NCI-H1417 (cell line): ENCODE results near the gene LIPI.
A peak's percentile ranks its signal among the peaks of the same experiment; 100 is the strongest.

Source experiments
- DNase-seq, 3 experiments: peaks; one replicate each; lab custom pipeline; 2025; lab: John Stamatoyannopoulos, UW

Gene LIPI

GRCh38 chr21:14210738-14211137 lies at the start of gene LIPI:
LIPI (minus strand) TSS chr21:14210955; CDS start chr21:14210845, 110 bp downstream.
- DNase-seq: no peak

- no peak for DNase-seq
Observed at GRCh38 chr21:14260174-14260764, 49.5 kb upstream of the LIPI start.

- DNase-seq: peak; percentile 41 to 87 (median 52)
Observed at GRCh38 chr21:14259747-14260146, 49.0 kb upstream of the LIPI start.

DNA sequence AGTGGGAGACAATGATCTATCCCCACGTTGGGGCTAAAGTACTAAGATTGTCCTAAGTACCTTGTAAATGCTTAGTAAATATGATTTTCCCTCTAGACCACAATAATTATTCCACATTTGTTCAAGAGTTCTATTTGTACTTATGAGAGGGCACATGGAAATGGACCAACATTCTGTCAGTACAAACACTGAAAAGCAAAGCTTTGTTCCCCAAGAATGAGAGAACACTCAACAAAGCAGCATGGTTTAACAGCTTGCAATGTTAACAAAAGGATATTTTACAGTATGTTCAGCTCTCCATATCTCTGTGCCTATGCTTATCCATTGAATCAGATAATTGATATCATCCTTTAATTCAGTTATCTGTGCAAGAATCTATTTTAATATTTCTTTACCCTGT lies 40.6 kb upstream of the LIPI start:
- peak in 1 of 3 experiments; percentile 59 for DNase-seq

DNA sequence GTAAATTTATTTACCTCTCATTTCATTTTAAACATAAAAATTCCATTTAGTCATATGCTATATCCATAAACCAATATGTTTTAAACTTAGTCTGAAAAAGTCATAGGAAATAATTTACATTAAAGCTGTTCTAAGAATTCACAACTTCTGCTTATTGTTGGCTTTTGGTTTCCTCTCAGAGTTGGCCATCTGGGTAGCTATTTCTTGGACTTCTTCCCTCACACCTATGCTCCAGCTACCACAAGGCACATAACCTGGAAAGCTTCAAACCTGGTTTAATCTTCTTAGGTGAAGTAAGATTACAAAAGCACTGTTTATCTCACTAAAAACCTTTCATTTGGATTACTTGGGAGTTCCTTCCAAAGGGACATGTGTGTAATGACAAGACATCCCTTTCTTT lies 35.0 kb upstream of the LIPI start:
- DNase-seq: no peak

DNA sequence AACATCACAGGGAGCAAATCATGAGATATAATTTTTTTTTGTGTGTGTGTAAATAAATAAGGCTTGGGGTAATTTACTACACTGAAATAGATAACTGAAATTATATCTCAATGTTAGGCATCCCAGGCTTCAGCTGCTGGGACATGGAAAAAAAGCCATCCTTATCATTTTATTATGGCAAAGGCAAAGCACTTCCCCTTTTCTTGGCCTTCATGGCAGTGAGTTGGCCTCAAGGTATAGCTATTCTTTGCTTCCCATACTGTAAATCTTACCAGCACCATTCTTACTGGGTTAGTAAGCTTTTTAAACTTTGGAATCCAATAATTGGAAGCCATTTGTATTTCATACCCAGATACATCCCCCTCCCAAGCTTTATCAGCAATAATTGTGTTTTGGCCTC lies 34.2 kb upstream of the LIPI start:
- no peak for DNase-seq

DNA sequence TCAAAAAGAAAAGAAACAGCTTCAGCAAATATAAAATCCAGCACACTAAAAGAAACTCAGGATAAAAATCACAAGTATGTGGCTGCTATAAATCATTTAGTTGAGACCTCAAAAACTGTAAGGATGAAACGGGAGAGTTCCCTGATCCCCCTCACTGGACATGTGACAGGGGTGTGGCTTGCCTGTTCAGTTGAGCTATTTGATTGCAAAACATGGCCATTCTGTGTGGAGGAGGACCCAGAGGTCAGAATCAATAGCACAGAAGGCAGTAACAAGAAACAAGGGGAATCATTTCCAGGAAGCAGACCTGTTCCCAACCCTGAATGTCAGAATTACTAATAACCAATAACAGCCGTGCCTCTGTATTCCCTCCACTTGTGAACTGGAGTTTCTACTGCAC lies 33.1 kb upstream of the LIPI start:
- peak in 1 of 3 experiments; percentile 51 for DNase-seq

DNA sequence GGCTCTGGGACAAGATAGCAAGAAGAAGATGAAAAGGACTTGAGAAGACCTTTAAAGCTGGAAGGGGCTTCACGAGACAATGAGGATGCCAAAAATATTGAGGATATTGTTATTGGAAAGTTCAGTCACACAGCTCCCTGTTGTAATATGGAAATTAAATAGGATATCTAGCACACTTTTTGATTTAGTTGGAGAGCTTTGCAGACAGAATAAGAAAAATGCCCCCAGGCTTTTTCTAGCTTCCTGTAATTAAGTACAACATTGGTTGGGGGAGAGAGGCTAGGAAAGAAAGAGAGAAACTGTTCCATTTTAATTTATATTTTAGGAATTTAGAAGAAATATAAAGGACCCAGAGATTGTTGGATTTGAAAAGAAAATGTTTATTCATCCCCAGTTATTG lies 32.7 kb upstream of the LIPI start:
- peak in 1 of 3 experiments; percentile 51 for DNase-seq

GRCh38 chr21:14241297-14241696 lies 30.5 kb upstream of the LIPI start:
- no peak for DNase-seq

DNA sequence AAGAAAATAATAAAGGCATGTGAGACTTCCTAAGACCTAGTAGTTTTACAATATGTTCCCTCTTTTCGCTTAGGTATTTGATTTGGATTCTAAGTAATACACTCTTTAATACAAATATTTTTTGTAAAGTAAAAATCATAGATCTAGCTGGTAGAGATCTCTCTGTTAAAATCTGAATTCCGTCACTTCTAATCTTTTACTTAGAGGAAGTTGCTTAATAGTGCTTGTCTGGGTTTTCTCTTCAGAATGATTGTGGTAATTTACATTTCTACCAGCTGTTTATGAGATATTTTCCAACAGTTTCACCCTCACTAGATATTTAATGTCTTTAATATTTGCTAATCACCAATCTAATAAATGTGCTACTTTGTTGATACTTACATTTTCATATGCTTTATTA lies 28.5 kb upstream of the LIPI start:
- DNase-seq: no peak

DNA sequence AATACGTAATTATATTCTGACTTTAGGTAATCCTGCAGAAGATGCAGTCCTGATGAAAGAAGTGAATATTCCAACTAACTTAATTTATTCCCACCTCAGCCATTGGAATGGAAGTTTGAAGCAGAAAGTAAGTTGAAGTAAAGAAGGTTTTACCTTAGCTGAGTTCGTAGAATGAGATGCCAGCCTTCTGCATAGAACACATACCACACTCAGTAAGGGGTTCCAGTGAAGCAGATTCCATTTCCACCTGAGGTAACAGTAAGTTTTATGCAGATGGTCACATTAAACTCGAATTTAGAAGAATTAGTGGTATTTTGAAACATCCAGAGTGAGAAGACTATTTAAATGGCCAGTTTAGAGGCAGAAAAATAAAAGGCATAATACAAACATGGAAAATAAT lies 25.4 kb upstream of the LIPI start:
- DNase-seq: no peak

DNA sequence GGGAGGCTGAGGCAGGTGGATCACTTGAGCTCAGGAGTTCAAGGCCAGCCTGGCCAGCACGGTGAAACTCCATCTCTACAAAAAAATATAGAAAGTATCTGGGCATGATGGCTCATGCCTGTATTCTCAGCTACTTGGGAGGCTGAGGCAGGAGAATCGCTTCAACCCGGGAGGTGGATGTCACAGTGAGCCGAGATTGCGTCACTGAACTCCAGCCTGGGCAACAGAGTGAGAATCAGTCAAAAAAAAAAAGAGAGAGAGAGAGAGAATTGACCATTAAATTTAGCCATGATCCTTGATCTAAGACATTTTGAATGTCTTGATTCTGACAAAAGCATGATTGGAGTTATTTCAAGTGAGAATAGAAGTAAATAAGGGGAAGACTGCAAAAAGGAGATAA lies 24.3 kb upstream of the LIPI start:
- no peak for DNase-seq

GRCh38 chr21:14229399-14229798 lies 18.6 kb upstream of the LIPI start:
- DNase-seq: no peak

- no peak for DNase-seq
Observed at GRCh38 chr21:14223365-14223764, 12.6 kb upstream of the LIPI start.

- peak; percentile 83 to 94 (median 89) for DNase-seq
Observed at GRCh38 chr21:14215971-14216641, 5.4 kb upstream of the LIPI start, which contains the start of gene RBM11. RBM11 (plus strand) TSS chr21:14216157; CDS start chr21:14216187, 30 bp downstream.

DNA sequence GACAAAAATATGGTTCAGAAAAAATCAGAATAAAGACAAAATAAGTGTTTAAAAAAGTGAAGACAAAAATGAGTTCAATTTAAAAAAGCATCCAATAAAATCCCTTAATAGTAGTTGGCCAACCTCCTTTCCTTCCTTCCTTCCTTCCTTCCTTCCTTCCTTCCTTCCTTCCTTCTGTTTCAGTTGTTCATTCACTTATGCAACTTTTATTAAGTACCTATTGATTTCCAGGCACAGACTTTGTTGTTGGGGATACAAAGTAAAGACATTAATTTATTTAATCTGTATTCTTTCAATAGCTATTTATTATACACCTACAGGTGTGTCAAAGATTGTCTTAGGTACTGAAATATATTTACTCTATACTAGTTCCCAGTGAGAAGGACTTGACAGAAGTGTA lies 2.4 kb upstream of the LIPI start:
- DNase-seq: no peak

- DNase-seq: peak in 1 of 3 experiments; percentile 10
Observed at GRCh38 chr21:14206222-14206621, 4.5 kb downstream of the LIPI start.

DNA sequence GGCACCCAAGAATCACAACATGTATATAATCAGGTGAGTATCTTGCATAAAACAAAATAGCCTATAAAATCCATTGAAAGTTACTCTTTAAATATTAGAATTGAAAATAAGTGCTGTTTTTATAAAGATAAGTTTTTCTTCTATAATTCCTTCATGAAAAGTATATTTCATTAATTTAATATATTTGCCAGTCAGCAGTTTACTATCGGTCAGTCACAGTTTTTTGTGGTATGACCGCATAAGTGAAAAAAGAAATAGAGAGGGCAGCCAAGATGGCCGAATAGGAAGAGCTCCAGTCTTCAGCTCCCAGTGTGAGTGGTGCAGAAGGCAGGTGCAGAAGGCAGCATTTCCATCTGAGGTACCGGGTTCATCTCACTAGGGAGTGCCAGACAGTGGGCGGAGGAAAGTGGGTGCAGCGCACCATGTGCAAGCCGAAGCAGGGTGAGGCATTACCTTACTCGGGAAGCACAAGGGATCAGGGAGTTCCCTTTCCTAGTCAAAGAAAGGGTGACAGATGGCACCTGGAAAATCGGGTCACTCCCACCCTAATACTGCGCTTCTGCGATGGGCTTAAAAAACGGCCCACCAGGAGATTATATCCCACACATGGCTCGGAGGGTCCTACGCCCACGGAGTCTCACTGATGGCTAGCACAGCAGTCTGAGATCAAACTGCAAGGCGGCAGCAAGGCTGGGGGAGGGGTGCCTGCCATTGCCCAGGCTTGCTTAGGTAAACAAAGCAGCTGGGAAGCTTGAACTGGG lies 44.1 kb downstream of the LIPI start:
- DNase-seq: peak; percentile 39 to 78 (median 50)

DNA sequence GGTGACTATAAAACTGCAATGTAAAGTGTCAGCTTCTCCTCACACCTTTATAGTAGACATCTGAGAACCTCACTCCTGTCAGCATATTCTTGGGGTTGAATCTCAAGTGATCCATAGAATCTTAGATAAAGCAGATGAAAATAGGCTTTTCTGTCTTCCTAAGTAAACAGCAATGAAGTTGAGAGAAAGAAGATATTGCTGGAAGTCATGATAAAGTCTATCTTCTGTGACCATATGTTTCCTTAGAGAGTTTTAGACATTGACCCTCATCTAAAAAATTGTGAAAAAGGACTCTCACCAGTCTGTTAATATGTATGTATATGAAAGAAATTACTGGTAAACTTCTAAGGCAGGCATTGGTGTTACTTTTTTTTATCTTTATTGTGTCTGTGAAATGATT lies 66.8 kb downstream of the LIPI start:
- no peak for DNase-seq

GRCh38 chr21:14124266-14124665 lies 86.5 kb downstream of the LIPI start:
- DNase-seq: no peak

GRCh38 chr21:14121719-14122118 lies 89.0 kb downstream of the LIPI start:
- no peak for DNase-seq

DNA sequence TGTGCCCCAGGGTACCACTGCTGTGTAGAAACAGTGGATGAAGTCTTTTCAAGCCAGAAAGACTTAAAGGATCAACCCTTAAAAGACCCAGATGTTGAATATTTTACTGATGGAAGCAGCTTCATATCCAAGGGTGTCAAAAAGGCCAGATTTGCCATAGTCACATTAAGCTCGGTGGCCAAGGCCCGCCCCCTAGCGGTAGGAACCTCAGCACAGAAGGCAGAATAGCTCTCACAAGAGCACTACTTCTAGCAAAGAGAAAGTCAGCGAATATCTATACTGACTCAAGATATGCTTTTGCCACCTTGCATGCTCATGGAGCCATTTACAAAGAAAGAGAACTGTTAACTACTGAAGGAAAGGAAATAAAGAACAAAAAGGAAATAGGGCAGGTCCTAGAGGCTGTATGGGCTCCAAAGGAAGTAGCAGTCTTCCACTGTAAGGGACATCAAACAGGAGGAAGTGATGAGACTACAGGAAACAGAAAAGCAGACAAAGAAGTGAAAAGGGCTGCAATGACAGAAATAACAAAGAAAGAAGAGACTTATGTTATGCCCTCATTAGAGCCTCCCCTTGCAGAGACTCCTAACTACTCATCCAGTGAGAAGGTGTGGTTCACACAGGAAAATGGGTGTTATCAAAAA lies 90.5 kb downstream of the LIPI start:
- peak; percentile 6 to 56 (median 55) for DNase-seq

GRCh38 chr21:14119038-14119437 lies 91.7 kb downstream of the LIPI start:
- DNase-seq: no peak
